Measurements from ENCODE around the gene RHOV.

DNA sequence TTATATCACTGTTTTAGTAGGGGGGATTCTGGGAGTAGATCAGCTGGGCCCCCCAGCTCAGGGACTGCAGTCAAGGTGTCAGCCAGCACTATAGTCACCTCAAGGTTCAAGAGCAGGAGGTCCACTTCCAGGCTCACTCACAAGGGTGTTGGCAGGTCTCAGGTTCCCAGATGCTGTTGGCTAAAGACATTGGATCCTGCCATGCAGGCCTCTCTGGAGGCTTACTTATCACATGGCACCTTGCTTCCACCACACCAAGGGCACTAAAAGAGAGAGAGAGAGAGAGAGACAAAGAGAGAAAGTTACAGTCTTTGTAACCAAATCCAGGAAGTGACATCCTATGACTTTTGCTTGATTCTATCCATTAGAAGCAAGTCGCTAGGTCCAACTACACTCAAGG is 38.0 kb downstream of the RHOV start:
- TF ChIP-seq EZH2 (IDR thresholded peaks at IDR 0.05) (no peak), YY1 (IDR thresholded peaks at IDR 0.05; ENCODE audit: extremely low read depth, insufficient replicate concordance, low read depth, low read length) (no peak), CTCF (IDR thresholded peaks at IDR 0.05 in 2 of 3, conservative IDR thresholded peaks at IDR 0.05 in 1 of 3; ENCODE audit: borderline replicate concordance in 1 of 3, insufficient read depth in 1 of 3, low read depth in 2 of 3, low read length in 2 of 3) (no peak), ZNF274 (IDR thresholded peaks at IDR 0.05; ENCODE audit: low read depth, low read length) (no peak), POLR2A (IDR thresholded peaks at IDR 0.05; ENCODE audit: borderline replicate concordance, extremely low read depth, insufficient read depth, insufficient read length) (no peak), POLR2AphosphoS5 (IDR thresholded peaks at IDR 0.05; ENCODE audit: low read depth, low read length) (no peak), EZH2phosphoT487 (IDR thresholded peaks at IDR 0.05; ENCODE audit: borderline replicate concordance) (no peak), MAX (IDR thresholded peaks at IDR 0.05) (no peak), RAD21 (IDR thresholded peaks at IDR 0.05; ENCODE audit: low read depth) (no peak), REST (IDR thresholded peaks at IDR 0.05; ENCODE audit: low read depth) (no peak)
